CD4-positive, CD25-positive, alpha-beta regulatory T cell (primary cell): ENCODE measurements around the gene TMEM176B. TPM values are rescaled to one million over a fixed set of nuclear protein-coding genes. Genes with fewer than 3 reads are reported as not detected.
"Not testable (repeated sequence)": the region's sequence is repeated elsewhere in the genome, so short reads cannot be mapped to it uniquely, and the experiment has no call there.

Experiments
- ATAC-seq, 2 donors: fragments of 150-1000 bp; cut with Tn5 transposase; one replicate each; pipeline ENCODE4 v1.10.0; 2021; ENCODE audit warnings: low read depth in 2 of 2, moderate number of reproducible peaks in 2 of 2, moderate library complexity in 1 of 2
- DNase-seq, 3 donors: peaks; one replicate each; pipeline versions ENCODE4 v3.0.0 to v3.0.0-alpha.2; 2012 to 2022; ENCODE audit warnings: mixed read lengths in 1 of 3
- H3K27ac ChIP-seq: one replicate; pipeline ENCODE4 v1.7.0; 2013; ENCODE audit warnings: mild to moderate bottlenecking, low read length; ENCODE audit not compliant: insufficient read depth, poor library complexity, severe bottlenecking
- H3K27me3 ChIP-seq: one replicate; pipeline ENCODE4 v1.7.0; 2013; ENCODE audit warnings: low read length; ENCODE audit not compliant: control insufficient read depth, insufficient read depth
- H3K36me3 ChIP-seq: one replicate; pipeline ENCODE4 v1.7.0; 2013; ENCODE audit warnings: mild to moderate bottlenecking, low read length, moderate library complexity; ENCODE audit not compliant: control insufficient read depth, insufficient read depth
- H3K4me1 ChIP-seq: 2 replicates; pipeline ENCODE4 v1.7.0; 2013; ENCODE audit warnings: mild to moderate bottlenecking, low read length; ENCODE audit not compliant: insufficient read depth, control insufficient read depth, poor library complexity, severe bottlenecking
- H3K4me3 ChIP-seq: one replicate; pipeline ENCODE4 v1.7.0; 2013; ENCODE audit warnings: low read depth, mild to moderate bottlenecking, low read length, moderate library complexity
- H3K9me3 ChIP-seq, 2 experiments: 1 replicate in 1 of 2; 2 replicates in 1 of 2; pipeline ENCODE4 v1.7.0; 2013; ENCODE audit warnings: low read length in 2 of 2, mild to moderate bottlenecking in 1 of 2, moderate library complexity in 1 of 2; ENCODE audit not compliant: control insufficient read depth in 2 of 2
- H3K27ac Mint-ChIP-seq, 3 donors: one replicate each; pipeline ENCODE4 v1.8.0; 2020 to 2022; ENCODE audit warnings: mild to moderate bottlenecking in 3 of 3, mixed read lengths in 3 of 3, moderate library complexity in 2 of 3
- H3K27me3 Mint-ChIP-seq: one replicate; pipeline ENCODE4 v1.8.0; 2022; ENCODE audit warnings: mild to moderate bottlenecking, mixed read lengths
- H3K36me3 Mint-ChIP-seq: one replicate; pipeline ENCODE4 v1.8.0; 2020; ENCODE audit warnings: mixed read lengths
- H3K4me1 Mint-ChIP-seq, 4 donors: one replicate each; pipeline ENCODE4 v1.8.0; 2020 to 2022; ENCODE audit warnings: mixed read lengths in 4 of 4, mild to moderate bottlenecking in 1 of 4
- H3K4me3 Mint-ChIP-seq, 4 donors: one replicate each; pipeline ENCODE4 v1.8.0; 2020 to 2022; ENCODE audit warnings: mild to moderate bottlenecking in 4 of 4, mixed read lengths in 4 of 4, moderate library complexity in 3 of 4
- H3K9me3 Mint-ChIP-seq, 7 donors: one replicate each; pipeline ENCODE4 v1.8.0; 2020 to 2022; ENCODE audit warnings: mixed read lengths in 7 of 7, mild to moderate bottlenecking in 3 of 7, moderate library complexity in 2 of 7
- polyA plus RNA-seq, 4 donors: library from polyadenylated mRNA; unstranded; fragments of 300-500 nt; fragmentation: Illumina TruSeq; gene quantifications; one replicate each; pipeline ENCODE4 v1.2.3, GENCODE V29; 2021
- total RNA-seq: library from RNA; stranded (reverse); gene quantifications from one replicate; pipeline ENCODE4 v1.2.3, GENCODE V29; 2022

The TMEM176B gene
- total and polyA plus RNA-seq, 5 donors from 2014 or later: 0.21 to 1.0 (median 0.33) TPM; not detected in 2

- Mint-ChIP-seq H3K9me3 (peaks cover 0 to 16% (median 7%) of the 10 kb centered on the region in 7 donors), H3K36me3 (no peaks in the 10 kb centered on the region), H3K4me1 (no peaks in the 10 kb centered on the region), H3K27me3 (peaks cover 60% of the 10 kb centered on the region), H3K27ac (no peak overlapping the region), H3K4me3 (no peak overlapping the region)
- DNase-seq: no peak
- Histone ChIP-seq H3K4me1 (no peaks in the 10 kb centered on the region), H3K27me3 (peaks cover 18% of the 10 kb centered on the region), H3K27ac (no peak overlapping the region), H3K4me3 (no peak overlapping the region), H3K9me3 (peaks cover 11% of the 10 kb centered on the region in 2 experiments), H3K36me3 (no peaks in the 10 kb centered on the region)
- ATAC-seq: no peak
These were observed 18.8 kb upstream of the TMEM176B start for GRCh38 chr7:150818971-150819370.

- no peak overlapping the region for H3K4me3 ChIP-seq
- no peak overlapping the region for H3K27ac ChIP-seq
- H3K9me3 Mint-ChIP-seq: peaks cover 2 to 13% (median 6%) of the 10 kb centered on the region in 7 donors
- ATAC-seq (no peak), DNase-seq (no peak)
- H3K27me3 Mint-ChIP-seq: peaks cover 61% of the 10 kb centered on the region
- H3K4me1 Mint-ChIP-seq: peaks cover 0 to 5% (median 0%) of the 10 kb centered on the region in 4 donors
- peaks cover 15% of the 10 kb centered on the region for H3K27me3 ChIP-seq
- H3K4me3 Mint-ChIP-seq: no peak overlapping the region
- H3K4me1 ChIP-seq: no peaks in the 10 kb centered on the region
- peaks cover 11% of the 10 kb centered on the region in 2 experiments for H3K9me3 ChIP-seq
- H3K27ac Mint-ChIP-seq: no peak overlapping the region
- no peaks in the 10 kb centered on the region for H3K36me3 Mint-ChIP-seq
- H3K36me3 ChIP-seq: no peaks in the 10 kb centered on the region
These were observed 14.3 kb upstream of the TMEM176B start for GRCh38 chr7:150814328-150815001.

- not testable (repeated sequence) for H3K4me3 Mint-ChIP-seq, H3K36me3 Mint-ChIP-seq, DNase-seq, ATAC-seq, H3K4me3 ChIP-seq, H3K4me1 ChIP-seq, H3K36me3 ChIP-seq, H3K4me1 Mint-ChIP-seq, H3K27ac ChIP-seq, H3K27ac Mint-ChIP-seq
- Histone ChIP-seq H3K9me3 (peaks cover 11 to 21% of the 10 kb centered on the region in 2 experiments), H3K27me3 (peaks cover 18% of the 10 kb centered on the region)
- peaks cover 0 to 21% (median 6%) of the 10 kb centered on the region in 7 donors for H3K9me3 Mint-ChIP-seq
- H3K27me3 Mint-ChIP-seq: peaks cover 73% of the 10 kb centered on the region
These were observed 7.7 kb upstream of the TMEM176B start for GRCh38 chr7:150807616-150808438.

- Mint-ChIP-seq H3K4me3 (no peak overlapping the region), H3K27me3 (peaks cover 75% of the 10 kb centered on the region), H3K36me3 (no peaks in the 10 kb centered on the region), H3K4me1 (peaks cover 0 to 5% (median 3%) of the 10 kb centered on the region in 4 donors), H3K9me3 (peaks cover 0 to 21% (median 6%) of the 10 kb centered on the region in 7 donors), H3K27ac (no peak overlapping the region)
- peaks cover 11 to 21% of the 10 kb centered on the region in 2 experiments for H3K9me3 ChIP-seq
- no peak overlapping the region for H3K4me3 ChIP-seq
- H3K4me1 ChIP-seq: no peaks in the 10 kb centered on the region
- H3K36me3 ChIP-seq: no peaks in the 10 kb centered on the region
- peaks cover 26% of the 10 kb centered on the region for H3K27me3 ChIP-seq
- ATAC-seq (no peak), DNase-seq (no peak)
- H3K27ac ChIP-seq: no peak overlapping the region
These were observed 6.7 kb upstream of the TMEM176B start for GRCh38 chr7:150806863-150807262.

GRCh38 chr7:150806454-150806853, 6.3 kb upstream of the TMEM176B start:
- Mint-ChIP-seq H3K4me3 (no peak overlapping the region), H3K9me3 (peaks cover 0 to 21% (median 6%) of the 10 kb centered on the region in 7 donors), H3K36me3 (no peaks in the 10 kb centered on the region), H3K4me1 (peaks cover 0 to 5% (median 4%) of the 10 kb centered on the region in 4 donors), H3K27me3 (peaks cover 74% of the 10 kb centered on the region), H3K27ac (no peak overlapping the region)
- DNase-seq (no peak), ATAC-seq (no peak)
- H3K27ac ChIP-seq: no peak overlapping the region
- peaks cover 28% of the 10 kb centered on the region for H3K27me3 ChIP-seq
- H3K9me3 ChIP-seq: peaks cover 11 to 21% of the 10 kb centered on the region in 2 experiments
- H3K4me1 ChIP-seq: peaks cover 1% of the 10 kb centered on the region
- no peaks in the 10 kb centered on the region for H3K36me3 ChIP-seq
- H3K4me3 ChIP-seq: no peak overlapping the region

- DNase-seq (no peak), ATAC-seq (no peak)
- H3K27ac Mint-ChIP-seq: no peak overlapping the region
- no peak overlapping the region for H3K4me3 Mint-ChIP-seq
- peaks cover 75% of the 10 kb centered on the region for H3K27me3 Mint-ChIP-seq
- no peak overlapping the region for H3K4me3 ChIP-seq
- no peak overlapping the region for H3K27ac ChIP-seq
- peaks cover 11 to 21% of the 10 kb centered on the region in 2 experiments for H3K9me3 ChIP-seq
- peaks cover 0 to 21% (median 6%) of the 10 kb centered on the region in 7 donors for H3K9me3 Mint-ChIP-seq
- H3K36me3 ChIP-seq: no peaks in the 10 kb centered on the region
- peaks cover 2 to 8% (median 4%) of the 10 kb centered on the region in 4 donors for H3K4me1 Mint-ChIP-seq
- H3K4me1 ChIP-seq: peaks cover 7% of the 10 kb centered on the region
- peaks cover 28% of the 10 kb centered on the region for H3K27me3 ChIP-seq
- no peaks in the 10 kb centered on the region for H3K36me3 Mint-ChIP-seq
These were observed 5.7 kb upstream of the TMEM176B start for GRCh38 chr7:150805864-150806263.

- Mint-ChIP-seq H3K27me3 (peaks cover 70% of the 10 kb centered on the region), H3K4me3 (no peak overlapping the region), H3K36me3 (no peaks in the 10 kb centered on the region), H3K4me1 (peaks cover 0 to 10% (median 3%) of the 10 kb centered on the region in 4 donors), H3K9me3 (peaks cover 0 to 21% (median 5%) of the 10 kb centered on the region in 7 donors), H3K27ac (no peak overlapping the region)
- ATAC-seq: no peak
- Histone ChIP-seq H3K27ac (no peak overlapping the region), H3K36me3 (no peaks in the 10 kb centered on the region), H3K4me3 (no peak overlapping the region), H3K9me3 (peaks cover 11 to 21% of the 10 kb centered on the region in 2 experiments), H3K27me3 (peaks cover 28% of the 10 kb centered on the region), H3K4me1 (peaks cover 17% of the 10 kb centered on the region)
- no peak for DNase-seq
These were observed 4.6 kb upstream of the TMEM176B start for GRCh38 chr7:150804802-150805201.
